UCSD-AML1 (cell line): ENCODE data around the gene TM4SF4.
"Not testable (repeated sequence)": the region's sequence is repeated elsewhere in the genome, so short reads cannot be mapped to it uniquely, and the experiment has no call there.

Source experiments
- DNase-seq: peaks from one replicate; lab custom pipeline; 2025; ENCODE audit not compliant: unreplicated experiment; lab: John Stamatoyannopoulos, UW

TM4SF4 gene, protein sequence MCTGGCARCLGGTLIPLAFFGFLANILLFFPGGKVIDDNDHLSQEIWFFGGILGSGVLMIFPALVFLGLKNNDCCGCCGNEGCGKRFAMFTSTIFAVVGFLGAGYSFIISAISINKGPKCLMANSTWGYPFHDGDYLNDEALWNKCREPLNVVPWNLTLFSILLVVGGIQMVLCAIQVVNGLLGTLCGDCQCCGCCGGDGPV

DNA sequence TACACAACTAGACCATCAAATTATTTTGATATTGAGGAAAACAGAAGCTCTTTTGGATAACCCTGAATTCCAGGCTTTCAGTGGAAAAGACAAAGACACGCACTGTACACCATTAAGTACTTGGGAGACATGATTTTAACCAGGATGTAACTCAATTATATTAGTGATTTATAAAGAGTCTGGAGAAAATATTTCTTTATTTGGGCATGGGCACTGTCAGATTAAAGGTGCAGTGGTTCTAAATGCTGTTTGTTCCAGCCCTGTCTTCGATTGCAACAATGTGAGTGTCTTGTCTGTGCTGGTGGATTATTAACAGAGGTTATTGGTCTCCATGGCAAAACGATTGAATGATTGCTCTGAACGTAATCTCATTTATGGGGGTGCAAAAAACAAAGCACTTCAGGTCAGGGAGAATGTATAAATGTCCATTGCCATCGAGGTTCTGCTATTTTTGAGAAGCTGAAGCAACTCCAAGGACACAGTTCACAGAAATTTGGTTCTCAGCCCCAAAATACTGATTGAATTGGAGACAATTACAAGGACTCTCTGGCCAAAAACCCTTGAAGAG, at the start of gene TM4SF4:
Gene TM4SF4, plus strand, starts transcription at position 448 of the 568 bp plus-strand sequence. CDS start 181 bp downstream, outside the sequence.
- no peak for DNase-seq

DNA sequence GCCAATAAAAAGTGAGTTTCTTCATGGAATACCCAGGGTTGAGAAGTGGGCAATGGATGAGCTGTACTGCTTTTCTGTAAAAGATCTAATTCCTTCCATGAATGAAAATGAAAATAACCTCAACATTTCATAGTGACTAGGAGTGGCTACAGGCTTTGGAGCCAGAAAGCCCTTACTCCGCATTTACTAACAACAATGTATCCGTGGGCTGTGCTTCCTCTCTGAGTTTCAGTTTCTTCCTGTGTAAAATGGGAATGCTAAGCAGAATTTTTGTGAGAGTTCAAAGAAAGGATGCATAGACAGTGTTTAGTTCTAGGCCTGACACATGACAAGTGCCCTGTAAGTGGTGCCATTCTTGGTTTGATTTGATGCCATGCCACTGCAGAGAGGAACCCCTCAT, 49.6 kb upstream of the TM4SF4 start:
- no peak for DNase-seq

DNA sequence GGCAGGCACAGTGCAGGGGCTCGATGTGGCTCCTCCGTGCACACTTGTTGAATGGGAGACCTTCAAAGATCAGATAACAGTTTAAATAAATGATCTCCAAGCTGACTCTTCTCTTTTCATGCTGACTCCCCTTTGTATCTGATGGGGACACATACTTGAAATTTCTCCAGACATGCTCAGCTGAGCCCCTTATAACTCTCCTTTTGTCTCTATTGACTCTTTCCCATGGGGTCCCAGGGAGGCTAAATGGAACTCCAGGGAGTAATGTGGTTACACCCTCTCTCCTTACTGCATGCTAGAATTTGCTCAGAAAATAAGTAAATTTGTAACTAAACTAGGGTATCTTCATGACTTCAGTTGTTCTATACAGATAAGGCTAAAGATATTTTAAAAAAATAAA, 48.2 kb upstream of the TM4SF4 start:
- no peak for DNase-seq

DNA sequence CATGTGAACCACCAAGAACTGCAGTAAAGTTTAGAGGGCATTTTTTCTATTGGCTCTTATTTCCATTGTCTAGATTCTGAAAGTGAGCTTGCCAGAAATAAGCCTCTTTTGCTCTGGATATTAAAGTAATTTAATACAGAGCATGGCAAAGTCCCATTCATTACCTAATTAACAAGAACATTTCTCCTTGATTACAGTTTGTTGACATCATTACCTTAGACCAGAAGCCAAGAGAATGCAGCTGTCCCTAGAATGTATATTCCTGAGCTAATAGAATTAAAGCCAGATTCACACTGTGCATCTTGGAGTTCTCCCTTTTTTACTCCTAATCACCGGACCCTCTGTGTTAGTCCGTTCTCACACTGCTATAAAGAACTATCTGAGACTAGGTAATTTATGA, 46.4 kb upstream of the TM4SF4 start:
- no peak for DNase-seq

DNA sequence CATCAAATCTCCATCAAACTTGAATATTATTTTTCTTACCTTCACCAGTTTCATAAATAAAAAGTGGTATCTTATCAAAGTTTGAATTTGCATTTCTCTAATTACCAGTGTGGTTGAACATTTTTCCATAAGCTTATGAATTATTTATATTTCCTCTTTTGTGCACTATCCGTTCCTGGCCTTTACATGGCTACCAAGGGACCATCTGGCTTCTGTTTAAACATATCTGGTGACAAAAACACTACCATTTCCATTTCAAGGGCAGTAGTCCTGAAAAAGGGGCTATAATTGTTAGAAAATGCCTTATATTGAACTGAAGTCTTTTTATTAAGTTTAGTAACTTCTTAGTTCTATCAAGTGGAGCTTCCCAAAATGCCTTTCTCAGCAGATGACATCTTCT, 44.3 kb upstream of the TM4SF4 start:
- DNase-seq, result no peak

DNA sequence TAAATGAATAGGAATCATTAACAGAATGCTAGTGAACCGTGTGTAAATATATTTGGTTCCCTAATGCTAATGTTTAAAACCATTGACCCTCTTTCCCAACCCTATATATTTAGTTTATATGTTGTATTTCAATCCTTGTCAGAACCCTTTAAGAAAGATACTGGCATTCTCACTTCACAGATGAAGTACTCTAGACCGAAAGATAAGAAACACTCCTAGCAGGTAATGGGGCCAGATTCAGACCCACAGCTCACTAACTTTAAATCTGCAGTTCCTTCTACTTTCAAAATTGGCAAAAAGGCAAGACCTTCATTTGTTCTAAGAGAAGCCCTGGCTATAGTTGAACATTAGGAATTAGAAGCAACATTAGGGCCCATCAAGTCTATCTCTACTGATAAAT, 42.3 kb upstream of the TM4SF4 start:
- no peak for DNase-seq

DNA sequence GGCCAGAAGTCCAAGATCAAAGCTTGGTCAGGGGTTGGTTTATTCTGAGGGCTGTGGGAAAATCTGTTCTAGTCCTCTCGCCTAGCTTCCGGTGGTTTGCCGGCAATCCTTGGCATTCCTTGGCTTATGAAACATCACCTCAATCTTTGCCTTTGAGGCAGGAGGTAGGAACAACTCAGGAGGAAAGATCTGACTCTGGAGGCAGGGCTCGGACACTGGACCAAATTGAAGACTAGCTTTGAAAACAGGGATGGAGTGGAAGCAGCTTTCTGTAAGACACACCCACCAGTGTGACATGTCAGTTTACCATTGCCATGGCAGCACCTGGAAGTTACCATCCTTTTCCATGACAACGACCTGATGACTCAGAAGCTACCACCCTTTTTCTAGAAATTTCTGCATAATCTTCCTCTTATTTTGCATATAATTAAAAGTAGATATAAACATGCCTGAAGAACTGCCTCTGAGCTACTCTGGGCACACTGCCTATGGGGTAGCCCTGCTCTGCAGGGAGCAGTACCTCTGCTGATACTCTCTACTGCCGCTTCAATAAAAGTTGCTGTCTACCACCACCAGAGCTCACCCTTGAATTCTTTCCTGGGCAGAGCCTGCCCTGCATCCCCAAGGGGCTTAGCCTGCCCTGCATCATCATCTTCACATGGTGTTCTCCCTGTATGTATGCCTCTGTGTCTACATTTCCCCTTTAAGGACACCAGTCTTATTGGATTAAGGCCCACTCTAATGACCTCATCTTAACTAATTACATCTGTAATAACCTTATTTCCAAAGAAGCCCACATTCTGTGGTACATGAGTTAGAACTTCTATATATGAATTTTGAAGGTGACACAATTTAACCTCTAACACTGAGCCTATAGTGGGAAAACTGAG, 38.3 kb upstream of the TM4SF4 start:
- no peak for DNase-seq

DNA sequence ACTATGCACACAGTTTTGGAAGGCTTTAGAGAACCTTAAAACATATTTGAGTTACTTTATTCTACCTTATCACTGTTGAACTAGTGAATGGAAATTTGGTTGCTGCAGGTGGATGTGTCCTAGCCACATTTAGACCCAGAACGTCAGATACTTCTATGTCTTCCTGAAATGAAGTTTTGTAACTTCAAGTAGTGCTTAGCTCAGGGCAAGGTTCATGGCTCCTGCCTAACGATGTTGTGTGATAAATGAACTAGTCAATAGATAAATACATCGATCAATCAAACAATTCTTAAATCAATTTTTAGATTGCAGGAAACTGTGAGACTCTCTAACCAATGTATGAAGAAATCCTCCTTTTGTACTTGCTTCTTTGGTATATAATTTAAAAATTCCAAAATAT, 37.2 kb upstream of the TM4SF4 start:
- DNase-seq, result no peak

DNA sequence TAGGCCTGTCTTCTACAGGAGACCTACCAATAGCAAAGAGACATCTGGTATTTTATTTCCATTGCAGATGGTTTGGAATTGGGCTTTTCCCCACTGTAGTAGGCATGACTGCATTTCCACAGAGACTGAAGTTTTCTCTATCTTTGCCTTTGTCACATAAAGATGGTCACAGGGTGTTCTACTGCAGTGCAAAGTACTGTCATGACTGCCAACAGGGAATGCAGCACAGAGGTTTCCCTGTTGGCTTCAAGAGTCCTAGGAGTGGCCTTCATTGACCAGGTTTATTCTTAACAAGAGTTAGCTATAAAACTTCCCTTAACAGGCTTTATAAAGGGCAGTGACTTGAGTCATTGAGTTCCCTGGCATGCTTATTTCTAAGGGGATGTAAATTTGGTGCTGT, 36.8 kb upstream of the TM4SF4 start:
- DNase-seq, result no peak

DNA sequence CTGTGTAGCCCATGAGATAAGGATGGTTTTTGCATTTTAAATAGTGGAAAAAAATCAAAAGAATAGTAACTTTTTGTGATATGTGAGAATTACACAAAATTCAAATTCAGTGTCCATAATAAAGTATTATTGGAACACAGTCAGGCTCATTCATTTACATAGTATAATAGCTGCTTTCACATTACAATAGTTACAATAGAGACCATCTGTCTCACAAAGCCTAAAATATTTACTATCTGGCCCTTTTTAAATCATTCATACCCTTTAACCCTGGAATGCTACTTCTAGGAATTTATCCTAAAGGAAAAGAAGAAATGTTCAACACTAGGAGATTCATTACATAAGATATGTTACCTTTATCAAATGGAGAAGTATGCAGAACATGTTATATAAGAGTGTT, 35.5 kb upstream of the TM4SF4 start:
- no peak for DNase-seq

DNA sequence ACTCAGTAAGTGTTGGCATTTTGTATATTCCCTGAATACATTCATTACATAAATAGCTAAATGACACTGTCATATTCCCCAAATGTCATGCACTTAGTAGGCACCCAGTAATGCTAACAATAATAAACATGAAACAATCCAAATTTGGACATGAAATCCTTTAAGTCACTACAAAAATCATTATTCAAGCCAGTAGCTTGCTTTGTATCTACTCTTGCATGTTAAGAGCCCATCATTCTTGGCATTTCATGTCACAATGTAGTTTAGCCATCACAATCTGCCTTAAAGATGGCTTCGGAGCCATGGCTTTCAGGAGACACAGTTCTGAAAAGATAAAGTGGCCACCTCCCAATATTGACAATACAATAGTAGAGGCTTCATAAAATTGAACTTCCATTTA, 32.9 kb upstream of the TM4SF4 start:
- DNase-seq, result no peak

DNA sequence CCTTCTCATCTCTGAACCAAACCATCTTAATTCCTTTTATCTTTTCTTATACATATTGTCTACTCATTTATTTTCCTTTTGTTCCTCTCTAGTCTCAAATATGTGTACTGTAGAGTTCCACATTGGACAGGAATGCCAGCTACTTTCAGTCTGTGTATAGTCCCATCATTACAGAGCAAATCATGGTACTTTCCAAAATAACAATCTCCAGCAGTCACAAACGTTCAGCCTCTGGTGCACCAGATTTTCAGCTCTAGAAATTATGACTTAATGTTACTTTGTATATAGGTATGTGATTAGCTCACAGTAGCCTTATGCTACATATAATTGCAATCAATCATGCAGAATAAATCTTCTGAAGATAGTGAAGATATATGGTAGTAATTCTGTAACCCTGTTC, 32.5 kb upstream of the TM4SF4 start:
- DNase-seq, result no peak

DNA sequence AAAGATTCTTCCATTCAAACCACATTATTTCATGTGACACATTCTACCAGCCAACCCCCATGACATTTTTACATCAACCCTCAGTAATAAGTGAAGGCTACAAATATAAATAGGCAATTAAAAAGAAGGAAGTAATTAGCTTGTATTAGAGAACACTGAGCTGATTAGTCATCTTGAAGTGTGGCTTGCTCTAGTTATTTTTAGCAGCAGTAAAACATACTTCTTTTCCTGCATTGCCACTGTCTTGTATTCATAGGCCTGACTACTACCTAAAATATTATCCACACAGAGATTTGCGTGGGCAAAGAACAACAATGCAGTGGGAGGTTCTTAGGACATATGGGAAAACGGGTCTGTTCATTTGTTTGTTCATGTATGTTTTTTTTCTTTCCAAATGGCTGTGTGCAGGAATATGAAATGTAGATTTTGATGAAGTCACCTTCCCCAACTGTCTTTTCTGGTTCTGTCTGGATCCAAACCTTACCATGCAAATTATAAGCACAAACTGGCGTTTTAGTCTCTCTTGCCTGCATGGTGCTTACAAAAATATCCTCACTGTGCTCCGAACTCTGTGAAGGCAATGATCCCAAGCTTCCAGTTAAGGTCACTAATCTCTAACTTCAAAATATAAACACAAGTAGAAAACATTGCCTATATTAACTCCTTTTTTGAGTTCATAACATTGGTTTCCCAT, 31.5 kb upstream of the TM4SF4 start:
- DNase-seq, result no peak

DNA sequence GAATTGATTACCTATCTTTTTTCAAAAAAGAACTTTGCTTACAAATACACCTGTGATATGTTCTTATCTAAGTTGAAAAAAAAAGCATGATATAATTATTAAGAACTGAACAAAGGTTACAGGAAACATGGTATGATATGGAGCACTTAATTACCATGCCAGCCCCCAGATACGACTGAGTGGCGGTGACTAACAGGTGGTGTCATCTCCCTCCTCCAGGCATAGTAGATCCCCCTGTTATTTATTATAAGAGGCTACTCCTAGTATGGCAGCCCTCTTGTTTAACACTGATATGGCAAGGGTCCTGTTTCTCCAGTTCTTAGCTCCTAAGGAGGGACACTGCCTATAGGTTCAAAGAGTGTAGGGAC, 31.0 kb upstream of the TM4SF4 start:
- no peak for DNase-seq

DNA sequence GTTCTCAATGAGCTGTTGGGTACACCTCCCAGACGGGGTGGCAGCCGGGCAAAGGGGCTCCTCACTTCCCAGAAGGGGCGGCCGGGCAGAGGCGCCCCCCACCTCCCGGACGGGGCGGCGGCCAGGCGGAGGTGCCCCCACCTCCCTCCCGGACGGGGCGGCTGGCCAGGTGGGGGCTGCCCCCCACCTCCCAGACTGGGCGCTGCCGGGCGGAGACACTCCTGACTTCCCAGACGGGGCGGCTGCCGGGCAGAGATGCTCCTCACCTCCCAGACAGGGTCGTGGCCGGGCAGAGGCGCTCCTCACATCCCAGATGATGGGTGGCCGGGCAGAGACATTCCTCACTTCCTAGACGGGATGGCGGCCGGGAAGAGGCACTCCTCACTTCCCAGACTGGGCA, 29.6 kb upstream of the TM4SF4 start:
- DNase-seq, result not testable (repeated sequence)

DNA sequence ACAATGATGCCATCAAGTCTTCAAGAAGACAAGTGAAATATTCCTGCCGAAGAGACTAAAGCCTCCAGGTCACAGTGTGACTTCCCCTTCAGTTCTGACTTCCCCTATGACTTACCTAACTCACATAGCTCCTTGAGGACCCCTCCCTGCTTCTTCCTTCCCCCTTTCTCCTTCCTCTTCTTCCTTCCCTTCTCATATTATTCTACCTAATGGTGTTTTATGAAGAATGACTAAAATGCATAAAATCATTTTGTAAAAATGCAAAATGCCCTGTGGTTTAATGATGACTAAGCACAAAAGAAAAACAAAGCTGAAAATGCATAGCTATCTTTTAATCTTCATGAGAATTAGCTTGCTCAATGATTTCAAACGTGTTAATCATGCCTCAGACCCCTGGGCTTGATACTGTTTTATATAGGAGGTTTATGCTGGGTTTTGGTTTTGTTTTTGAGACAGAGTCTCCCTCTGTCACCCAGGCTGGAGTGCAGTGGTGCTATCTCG, 26.1 kb upstream of the TM4SF4 start:
- DNase-seq, result no peak

DNA sequence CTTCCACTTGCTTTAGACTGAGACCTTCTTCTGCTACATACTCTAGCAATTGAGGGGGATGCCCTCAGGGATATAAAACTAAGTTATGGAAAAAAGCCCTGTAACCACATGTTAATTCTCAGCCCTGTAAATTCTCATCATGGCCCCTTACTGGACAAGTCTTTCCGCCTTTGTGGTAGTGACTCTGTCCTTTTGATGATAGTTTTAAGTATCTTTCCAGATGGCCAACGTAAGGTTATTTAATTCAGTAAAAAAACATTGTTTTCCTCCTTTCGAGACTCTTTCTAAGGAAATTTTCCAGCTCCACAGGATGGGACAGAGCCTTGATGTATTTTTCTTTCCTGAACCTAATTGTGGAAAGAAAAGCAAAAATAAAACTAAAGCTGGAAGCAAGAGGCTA, 25.3 kb upstream of the TM4SF4 start:
- DNase-seq, result no peak

DNA sequence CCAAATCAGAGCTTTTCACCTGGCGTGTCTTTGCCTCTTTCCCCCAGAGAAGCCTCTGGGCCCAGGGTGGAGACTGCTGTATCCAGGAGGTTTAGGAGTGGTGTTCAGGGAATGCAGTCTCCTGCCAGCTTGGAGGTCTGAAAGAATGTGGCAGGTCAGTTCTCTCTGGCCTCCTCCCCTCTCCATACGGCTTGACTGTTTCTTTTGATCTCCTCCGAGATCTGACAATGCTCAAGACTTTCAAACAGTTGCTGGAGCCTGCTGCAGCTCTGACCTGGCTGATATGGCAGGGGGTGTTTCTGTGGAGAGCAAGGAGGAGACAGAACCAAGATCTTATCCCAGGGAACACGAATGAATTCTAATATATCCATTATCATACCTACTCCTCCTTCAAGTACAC, 24.7 kb upstream of the TM4SF4 start:
- DNase-seq, result no peak

DNA sequence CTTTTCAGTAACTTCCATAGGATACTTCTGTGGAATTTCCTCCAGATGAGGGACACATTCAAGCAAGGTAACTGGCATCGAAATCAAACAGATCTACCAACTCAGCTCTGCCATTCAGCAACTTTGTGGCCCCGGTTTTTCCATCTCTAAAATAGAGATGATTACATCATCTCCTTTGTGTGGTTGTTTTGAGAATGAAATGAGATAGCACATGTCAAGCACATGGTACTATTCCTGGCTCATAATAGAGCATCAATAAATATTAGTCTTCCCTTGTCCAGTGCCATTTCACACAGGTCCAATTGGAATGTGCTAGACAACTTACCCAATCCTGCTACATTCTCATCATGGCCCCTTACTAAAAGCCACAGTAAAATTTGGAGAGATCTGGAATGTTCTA, 24.2 kb upstream of the TM4SF4 start:
- DNase-seq, result no peak

DNA sequence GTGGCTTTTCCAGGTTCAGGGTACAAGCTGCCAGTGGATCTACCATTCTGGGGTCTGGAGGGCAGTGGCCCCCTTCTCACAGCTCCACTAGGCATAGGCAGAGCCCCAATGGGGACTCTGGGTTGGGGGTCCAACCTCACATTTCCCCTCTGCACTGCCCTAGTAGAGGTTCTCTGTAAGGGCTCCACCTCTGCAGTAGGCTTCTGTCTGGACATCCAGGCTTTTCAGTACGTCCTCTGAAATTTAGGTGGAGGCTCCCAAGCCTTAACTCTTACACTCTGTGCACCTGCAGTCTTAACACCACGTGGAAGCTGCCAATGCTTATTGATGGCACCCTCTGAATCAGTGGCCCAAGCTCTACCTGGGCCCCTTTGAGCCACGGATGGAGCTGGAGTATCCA, 22.5 kb upstream of the TM4SF4 start:
- no peak for DNase-seq

DNA sequence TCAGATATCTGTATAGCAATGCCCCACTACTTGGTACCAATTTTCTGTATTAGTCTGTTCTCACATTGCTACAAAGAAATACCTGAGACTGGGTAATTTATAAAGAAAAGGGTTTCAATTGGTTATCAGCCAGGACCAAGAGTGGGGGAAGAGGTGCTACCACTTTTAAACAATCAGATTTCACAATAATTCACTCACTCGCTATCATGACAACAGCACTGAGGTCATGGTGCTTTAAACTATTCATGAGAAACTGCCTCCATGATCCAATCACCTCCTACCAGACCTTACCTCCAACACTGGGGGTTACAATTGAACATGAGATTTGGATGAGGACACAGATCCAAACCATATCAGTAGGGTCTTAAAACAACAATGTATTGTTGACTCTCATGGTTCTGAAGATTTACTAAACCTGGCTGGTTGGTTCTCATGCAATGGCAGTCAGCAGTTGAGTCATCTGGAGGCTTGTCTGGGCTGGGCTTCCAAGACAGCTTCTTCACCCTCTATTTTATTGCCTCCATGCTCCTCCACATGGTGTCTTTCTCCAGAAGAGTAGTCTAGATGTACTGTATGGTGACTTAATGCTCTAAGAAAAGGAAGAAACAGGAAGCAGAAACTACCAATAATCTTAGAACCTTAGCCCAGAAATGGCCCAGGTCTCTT, 21.2 kb upstream of the TM4SF4 start:
- no peak for DNase-seq
